Kidney epithelial cell (primary cell): ENCODE results near the gene PCGF1. TPM values are rescaled to one million over a fixed set of nuclear protein-coding genes. Genes with fewer than 3 reads are reported as not detected.

ENCODE experiments used
- DNase-seq: peaks from one replicate; pipeline ENCODE4 v3.0.0-alpha.2; 2010; ENCODE audit warnings: low read depth
- H3K27me3 ChIP-seq: 2 replicates; pipeline ENCODE4 v1.6.0; 2011; ENCODE audit warnings: low read length; ENCODE audit not compliant: control insufficient read depth, insufficient read depth
- H3K36me3 ChIP-seq: 2 replicates; pipeline ENCODE4 v1.5.1; 2011; ENCODE audit warnings: low read length; ENCODE audit not compliant: control insufficient read depth, insufficient read depth
- H3K4me3 ChIP-seq: 2 replicates; pipeline ENCODE4 v1.5.1; 2011; ENCODE audit warnings: low read depth, mild to moderate bottlenecking, control low read depth, low read length
- CTCF ChIP-seq: IDR thresholded peaks from 2 replicates; pipeline ENCODE4 v1.5.1; 2011; ENCODE audit warnings: mild to moderate bottlenecking, moderate library complexity, low read length, control low read depth, inconsistent platforms; ENCODE audit not compliant: insufficient read depth, poor library complexity, severe bottlenecking
- total RNA-seq: library from RNA; depleted of rRNA; stranded (reverse); fragments of >200 nt; gene quantifications from 2 replicates; pipeline ENCODE4 v1.2.3, GENCODE V29; 2015

Gene PCGF1
- total RNA-seq, 1 donor from 2014 or later = 19.3 TPM

GRCh38 chr2:74457549-74458131 lies 49.9 kb downstream of the PCGF1 start:
- no peaks in the 10 kb centered on the region for H3K36me3 ChIP-seq
- TF ChIP-seq CTCF = no peak
- no peaks in the 10 kb centered on the region for H3K27me3 ChIP-seq
- H3K4me3 ChIP-seq = peak overlapping the region; percentile 58
- DNase-seq = no peak

GRCh38 chr2:74457129-74457548 lies 50.4 kb downstream of the PCGF1 start:
- Histone ChIP-seq H3K27me3 (no peaks in the 10 kb centered on the region), H3K4me3 (peak overlapping the region; percentile 58), H3K36me3 (no peaks in the 10 kb centered on the region)
- TF ChIP-seq CTCF = no peak
- no peak for DNase-seq

Other genes with a start within 250 kb of the PCGF1 start
- gene SLC4A5, start 164.3 kb downstream of the PCGF1 start, total RNA-seq = 1.2 and 1.8 TPM in 2 replicates
- gene DCTN1, start 127.4 kb downstream of the PCGF1 start, total RNA-seq = 124 and 129 TPM in 2 replicates
- gene C2orf81, start 86.1 kb downstream of the PCGF1 start, total RNA-seq = 3.0 and 4.3 TPM in 2 replicates
- gene WDR54, start 86.0 kb downstream of the PCGF1 start, total RNA-seq = 24.6 and 28.0 TPM in 2 replicates
- gene RTKN, start 65.8 kb downstream of the PCGF1 start, total RNA-seq = 88.4 and 103 TPM in 2 replicates
- gene INO80B, start 52.6 kb downstream of the PCGF1 start, total RNA-seq = 20.6 and 31.3 TPM in 2 replicates
- gene WBP1, start 49.3 kb downstream of the PCGF1 start, total RNA-seq = 78.9 and 96.9 TPM in 2 replicates
- 68.1 and 70.9 TPM in 2 replicates for gene MOGS, start 42.3 kb downstream of the PCGF1 start, total RNA-seq
- gene MRPL53, start 35.0 kb downstream of the PCGF1 start, total RNA-seq = 18.7 and 24.6 TPM in 2 replicates
- 4.4 and 9.5 TPM in 2 replicates for gene CCDC142, start 24.7 kb downstream of the PCGF1 start, total RNA-seq
- 19.1 and 20.3 TPM in 2 replicates for gene TTC31, start 24.6 kb downstream of the PCGF1 start, total RNA-seq
- 1.9 and 3.4 TPM in 2 replicates for gene LBX2, start 8.1 kb downstream of the PCGF1 start, total RNA-seq
- 0.27 TPM in 1 of 2 replicates, not detected in the other for gene TLX2, start 6.8 kb upstream of the PCGF1 start, total RNA-seq
- not detected in 2 replicates for gene DQX1, start 18.5 kb upstream of the PCGF1 start, total RNA-seq
- 143 TPM in 2 replicates for gene AUP1, start 22.0 kb upstream of the PCGF1 start, total RNA-seq
- 35.1 and 36.0 TPM in 2 replicates for gene HTRA2, start 22.2 kb upstream of the PCGF1 start, total RNA-seq
- gene LOXL3, start 46.2 kb upstream of the PCGF1 start, total RNA-seq = 3.3 and 4.2 TPM in 2 replicates
- gene DOK1, start 47.0 kb upstream of the PCGF1 start, total RNA-seq = 23.6 and 27.7 TPM in 2 replicates
- 1.3 and 1.6 TPM in 2 replicates for gene M1AP, start 140.6 kb upstream of the PCGF1 start, total RNA-seq
- 11.2 and 16.4 TPM in 2 replicates for gene SEMA4F, start 146.6 kb upstream of the PCGF1 start, total RNA-seq